Suprapubic skin (tissue), 4 donors: ENCODE results near the gene RUVBL2. TPM values are rescaled to one million over a fixed set of nuclear protein-coding genes. Genes with fewer than 3 reads are reported as not detected.
"Not testable (repeated sequence)": the region's sequence is repeated elsewhere in the genome, so short reads cannot be mapped to it uniquely, and the experiment has no call there.

Source experiments
- DNase-seq, 2 donors: peaks; one replicate each; pipeline ENCODE4 v3.0.0-alpha.2; 2019; ENCODE audit warnings: low spot score in 2 of 2
- H3K27ac ChIP-seq: fragments of 200-600 bp; sonication (generic); one replicate; pipeline ENCODE4 v1.5.1; 2019
- H3K27me3 ChIP-seq: fragments of 200-600 bp; sonication (generic); one replicate; pipeline ENCODE4 v1.5.1; 2019
- H3K36me3 ChIP-seq: fragments of 200-600 bp; sonication (generic); one replicate; pipeline ENCODE4 v1.5.1; 2019
- H3K4me1 ChIP-seq: fragments of 200-600 bp; sonication (generic); one replicate; pipeline ENCODE4 v1.5.1; 2019
- H3K4me3 ChIP-seq: fragments of 200-600 bp; sonication (generic); one replicate; pipeline ENCODE4 v1.5.1; 2019; ENCODE audit warnings: mild to moderate bottlenecking
- H3K9me3 ChIP-seq: fragments of 200-600 bp; sonication (generic); one replicate; pipeline ENCODE4 v1.5.1; 2019
- CTCF ChIP-seq, 2 donors: fragments of 200-600 bp in 1 of 2; fragments of 450-650 bp in 1 of 2; sonication (generic) in 1 of 2; IDR thresholded peaks; one replicate each; pipeline ENCODE4 v1.5.1; 2016 to 2019; ENCODE audit warnings: antibody characterized with exemption in 2 of 2, mild to moderate bottlenecking in 1 of 2, moderate library complexity in 1 of 2
- EP300 ChIP-seq: sonication (generic); formaldehyde crosslinking; IDR thresholded peaks from one replicate; pipeline ENCODE4 v1.6.1; 2017; ENCODE audit warnings: antibody characterized with exemption
- POLR2A ChIP-seq, 2 donors: fragments of 450-650 bp; IDR thresholded peaks; one replicate each; pipeline ENCODE4 v1.6.1; 2017; ENCODE audit warnings: antibody characterized with exemption in 2 of 2, mild to moderate bottlenecking in 2 of 2, moderate library complexity in 2 of 2
- POLR2AphosphoS5 ChIP-seq, 3 donors: sonication (generic); formaldehyde crosslinking; IDR thresholded peaks; one replicate each; pipeline ENCODE4 v1.6.1; 2017; ENCODE audit warnings: antibody characterized with exemption in 3 of 3
- WGBS: methylation state at CpG from one replicate; pipeline ENCODE4 v1.1.5; 2018; 5-methylcytosine and 5-hydroxymethylcytosine counted together
- total RNA-seq, 4 donors: library from RNA; depleted of rRNA; stranded (reverse); fragments of >200 nt; gene quantifications; one replicate each; pipeline ENCODE4 v1.1.0, GENCODE V29; 2016

Gene RUVBL2
- total RNA-seq, 4 donors from 2014 or later = 37.3 to 70.3 (median 68.8) TPM

GRCh38 chr19:49017666-49018351, 24.1 kb downstream of the RUVBL2 start:
- Histone ChIP-seq H3K4me3 (peak overlapping the region; percentile 54), H3K27me3 (peaks cover 6% of the 10 kb centered on the region), H3K4me1 (peaks cover 27% of the 10 kb centered on the region), H3K36me3 (peaks cover 24% of the 10 kb centered on the region), H3K27ac (no peak overlapping the region), H3K9me3 (no peaks in the 10 kb centered on the region)
- TF ChIP-seq POLR2AphosphoS5 (IDR thresholded peaks at IDR 0.05) (no peak), CTCF (IDR thresholded peaks at IDR 0.05) (peak in 1 of 2 donors; percentile 46)
- DNase-seq = peak in 1 of 2 donors; percentile 75
- 0% methylated on average over 22 of the region's 62 CpGs for WGBS

DNA sequence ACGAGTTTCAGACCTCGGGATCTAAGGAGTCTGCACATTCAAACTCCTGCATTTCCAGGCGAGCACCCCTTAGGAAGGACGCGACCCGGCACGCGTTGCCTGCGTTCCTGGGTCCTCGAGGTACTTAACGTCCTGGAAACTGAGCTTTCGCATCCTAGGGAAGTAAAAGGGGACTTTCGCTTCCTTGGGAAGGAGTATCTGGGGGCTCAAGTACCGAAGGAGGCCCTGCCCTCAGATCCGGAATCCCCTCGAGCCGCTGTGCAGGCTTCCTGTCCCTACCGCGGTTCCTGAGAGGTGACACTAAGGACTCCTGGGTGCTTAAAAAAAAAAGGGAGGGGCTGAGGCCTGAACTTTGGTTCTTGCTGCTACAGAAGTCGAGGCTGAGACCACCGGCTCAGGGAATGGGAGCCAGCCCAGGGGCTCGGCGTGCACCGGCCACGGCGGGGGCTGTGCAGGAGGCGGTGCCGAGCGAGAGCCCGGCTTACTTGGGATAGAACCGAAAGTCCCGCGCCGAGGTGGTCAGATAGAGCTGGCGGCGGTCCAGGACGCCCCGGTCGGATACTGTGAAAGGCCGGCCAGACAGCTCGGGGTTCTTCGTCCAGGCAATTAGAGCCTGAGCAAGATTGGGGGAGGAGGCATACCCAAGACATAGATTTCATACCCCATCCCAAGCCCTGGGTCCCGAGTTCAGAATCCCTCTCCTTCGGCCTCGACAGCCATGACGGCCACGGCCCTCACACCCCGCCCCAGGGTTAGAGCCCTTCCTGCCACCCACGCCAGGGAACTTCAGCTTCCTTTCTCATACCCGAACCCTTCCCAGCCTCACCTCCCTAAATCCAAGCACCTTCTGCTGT, 24.9 kb downstream of the RUVBL2 start:
- 3% methylated on average over 24 of the region's 50 CpGs for WGBS

DNA sequence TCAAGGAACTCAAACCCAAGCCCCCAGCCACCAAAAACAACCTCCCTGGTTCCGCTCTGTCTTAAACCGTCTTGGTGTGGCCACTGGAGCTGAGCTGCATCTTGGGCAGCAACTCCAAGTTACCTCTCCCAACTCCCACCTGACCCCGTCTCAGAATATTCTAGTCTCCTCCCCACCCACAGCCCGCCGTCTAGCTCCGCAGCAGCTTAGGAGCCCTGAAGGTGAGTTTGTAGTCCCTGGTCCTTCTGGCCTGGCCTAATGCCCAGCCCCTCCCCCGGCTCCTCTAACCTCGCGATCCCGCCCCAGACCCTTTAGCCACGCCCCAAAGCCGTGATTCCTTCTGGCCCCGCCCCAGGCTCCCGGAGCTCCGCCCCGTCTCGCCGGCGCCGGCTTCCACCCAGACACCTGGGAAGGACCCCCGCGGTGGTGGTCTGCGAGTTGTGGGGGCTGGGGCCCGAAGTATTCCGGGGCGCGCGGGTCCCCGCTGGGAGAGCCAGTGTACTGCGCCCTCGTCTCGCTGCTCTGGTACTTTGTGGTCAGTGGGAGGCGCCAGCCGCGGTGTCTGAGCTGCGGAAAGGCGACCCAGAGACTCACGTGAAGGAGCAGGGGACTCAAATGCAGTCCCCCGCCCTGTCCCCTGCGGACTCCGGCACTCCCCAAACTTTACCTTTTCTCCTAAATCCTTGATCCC, 25.7 kb downstream of the RUVBL2 start:
- TF ChIP-seq EP300 = no peak
- TF ChIP-seq POLR2A (IDR thresholded peaks at IDR 0.05) = no peak
- TF ChIP-seq CTCF (IDR thresholded peaks at IDR 0.05) = no peak
- no peak for TF ChIP-seq POLR2AphosphoS5 (IDR thresholded peaks at IDR 0.05)
- peaks cover 27% of the 10 kb centered on the region for H3K4me1 ChIP-seq
- no peak overlapping the region for H3K27ac ChIP-seq
- H3K4me3 ChIP-seq = peak overlapping the region; percentile 54
- no peaks in the 10 kb centered on the region for H3K9me3 ChIP-seq
- peaks cover 21% of the 10 kb centered on the region for H3K36me3 ChIP-seq
- peak; percentile 75 to 86 for DNase-seq
- 7% methylated on average over 28 of the region's 41 CpGs for WGBS
- H3K27me3 ChIP-seq = peaks cover 6% of the 10 kb centered on the region

More for the DNA sequence above, 24.9 kb downstream of the RUVBL2 start:
- H3K9me3 ChIP-seq, DNase-seq, H3K27ac ChIP-seq, H3K27me3 ChIP-seq: not testable (repeated sequence)
- Histone ChIP-seq H3K36me3 (peaks cover 24% of the 10 kb centered on the region), H3K4me1 (peaks cover 27% of the 10 kb centered on the region), H3K4me3 (peak overlapping the region; percentile 54)

DNA sequence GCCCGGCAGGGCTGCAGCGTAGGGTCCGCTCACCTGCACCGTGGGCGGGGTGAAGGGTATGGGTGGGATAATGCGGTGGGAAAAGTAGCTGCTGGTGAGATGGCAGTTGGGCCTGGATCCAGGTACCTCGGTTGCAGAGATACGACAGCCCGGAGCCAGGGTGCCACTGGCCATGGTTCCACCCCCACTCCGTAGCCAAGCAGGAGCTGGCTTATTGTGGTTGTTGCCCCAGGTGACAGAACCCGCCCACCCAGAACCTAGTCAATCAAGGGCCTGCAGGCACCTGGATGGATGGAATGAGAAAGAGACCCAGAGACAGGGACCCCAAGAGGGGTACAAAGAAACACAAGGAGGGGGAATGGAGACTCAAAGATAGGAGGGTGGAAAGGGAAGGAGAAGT, 26.7 kb downstream of the RUVBL2 start:
- WGBS = 65% methylated on average over 11 of the region's 11 CpGs
- Histone ChIP-seq H3K36me3 (peaks cover 12% of the 10 kb centered on the region), H3K27ac (no peak overlapping the region), H3K9me3 (no peaks in the 10 kb centered on the region), H3K27me3 (peaks cover 6% of the 10 kb centered on the region), H3K4me3 (no peak overlapping the region), H3K4me1 (peaks cover 27% of the 10 kb centered on the region)
- TF ChIP-seq POLR2A (IDR thresholded peaks at IDR 0.05) (no peak), POLR2AphosphoS5 (IDR thresholded peaks at IDR 0.05) (no peak), EP300 (no peak), CTCF (IDR thresholded peaks at IDR 0.05) (no peak)
- no peak for DNase-seq

GRCh38 chr19:49020931-49021895, 27.5 kb downstream of the RUVBL2 start:
- Histone ChIP-seq H3K36me3 (peaks cover 3% of the 10 kb centered on the region), H3K4me1 (peaks cover 27% of the 10 kb centered on the region), H3K9me3 (no peaks in the 10 kb centered on the region), H3K4me3 (no peak overlapping the region), H3K27me3 (peaks cover 6% of the 10 kb centered on the region), H3K27ac (no peak overlapping the region)
- WGBS = 40% methylated on average over 16 of the region's 16 CpGs
- no peak for DNase-seq
- TF ChIP-seq POLR2A (IDR thresholded peaks at IDR 0.05) (no peak), EP300 (no peak), CTCF (IDR thresholded peaks at IDR 0.05) (no peak), POLR2AphosphoS5 (IDR thresholded peaks at IDR 0.05) (no peak)
